HL-60 (cell line): ENCODE data around the gene EGR4.

ENCODE experiments used
- GABPA ChIP-seq: IDR thresholded peaks from 2 replicates; pipeline ENCODE4 v1.6.1; 2012; ENCODE audit warnings: low read depth
- POLR2AphosphoS5 ChIP-seq: IDR thresholded peaks from 2 replicates; pipeline ENCODE4 v1.6.1; 2012; ENCODE audit warnings: low read depth
- TF ChIP-seq, protein P1 (sequence below): IDR thresholded peaks from one replicate; pipeline ENCODE4 v1.5.1; 2011; ENCODE audit warnings: low read length, control low read depth, inconsistent platforms; ENCODE audit not compliant: insufficient read depth
- TF ChIP-seq, protein P2 (sequence below): IDR thresholded peaks from 2 replicates; pipeline ENCODE4 v1.6.1; 2012; ENCODE audit warnings: low read depth; ENCODE audit not compliant: insufficient replicate concordance

DNA sequence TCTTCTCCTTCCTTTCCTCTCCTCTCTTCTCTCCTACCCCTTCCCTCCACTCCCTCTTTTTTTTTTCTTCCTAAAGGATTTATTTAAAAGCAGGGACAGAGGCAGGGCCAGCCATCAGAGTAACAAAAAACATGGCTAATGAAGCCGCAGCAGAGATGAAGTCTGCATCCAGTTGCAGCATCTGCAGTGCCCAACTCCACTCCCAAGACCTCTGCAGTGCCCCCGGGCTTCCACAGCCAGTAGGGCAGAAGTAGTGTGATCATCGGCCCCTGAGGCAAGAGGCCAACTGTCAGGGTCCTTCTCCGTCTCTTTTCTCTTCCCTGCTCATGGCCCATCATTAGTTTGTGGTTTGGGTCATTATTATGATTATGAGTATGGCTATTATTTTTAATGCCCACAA, 4.2 kb upstream of the EGR4 start:
- TF ChIP-seq, protein P1, sequence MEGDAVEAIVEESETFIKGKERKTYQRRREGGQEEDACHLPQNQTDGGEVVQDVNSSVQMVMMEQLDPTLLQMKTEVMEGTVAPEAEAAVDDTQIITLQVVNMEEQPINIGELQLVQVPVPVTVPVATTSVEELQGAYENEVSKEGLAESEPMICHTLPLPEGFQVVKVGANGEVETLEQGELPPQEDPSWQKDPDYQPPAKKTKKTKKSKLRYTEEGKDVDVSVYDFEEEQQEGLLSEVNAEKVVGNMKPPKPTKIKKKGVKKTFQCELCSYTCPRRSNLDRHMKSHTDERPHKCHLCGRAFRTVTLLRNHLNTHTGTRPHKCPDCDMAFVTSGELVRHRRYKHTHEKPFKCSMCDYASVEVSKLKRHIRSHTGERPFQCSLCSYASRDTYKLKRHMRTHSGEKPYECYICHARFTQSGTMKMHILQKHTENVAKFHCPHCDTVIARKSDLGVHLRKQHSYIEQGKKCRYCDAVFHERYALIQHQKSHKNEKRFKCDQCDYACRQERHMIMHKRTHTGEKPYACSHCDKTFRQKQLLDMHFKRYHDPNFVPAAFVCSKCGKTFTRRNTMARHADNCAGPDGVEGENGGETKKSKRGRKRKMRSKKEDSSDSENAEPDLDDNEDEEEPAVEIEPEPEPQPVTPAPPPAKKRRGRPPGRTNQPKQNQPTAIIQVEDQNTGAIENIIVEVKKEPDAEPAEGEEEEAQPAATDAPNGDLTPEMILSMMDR: no peak
- TF ChIP-seq POLR2AphosphoS5 (no peak), GABPA (no peak)
- TF ChIP-seq, protein P2, sequence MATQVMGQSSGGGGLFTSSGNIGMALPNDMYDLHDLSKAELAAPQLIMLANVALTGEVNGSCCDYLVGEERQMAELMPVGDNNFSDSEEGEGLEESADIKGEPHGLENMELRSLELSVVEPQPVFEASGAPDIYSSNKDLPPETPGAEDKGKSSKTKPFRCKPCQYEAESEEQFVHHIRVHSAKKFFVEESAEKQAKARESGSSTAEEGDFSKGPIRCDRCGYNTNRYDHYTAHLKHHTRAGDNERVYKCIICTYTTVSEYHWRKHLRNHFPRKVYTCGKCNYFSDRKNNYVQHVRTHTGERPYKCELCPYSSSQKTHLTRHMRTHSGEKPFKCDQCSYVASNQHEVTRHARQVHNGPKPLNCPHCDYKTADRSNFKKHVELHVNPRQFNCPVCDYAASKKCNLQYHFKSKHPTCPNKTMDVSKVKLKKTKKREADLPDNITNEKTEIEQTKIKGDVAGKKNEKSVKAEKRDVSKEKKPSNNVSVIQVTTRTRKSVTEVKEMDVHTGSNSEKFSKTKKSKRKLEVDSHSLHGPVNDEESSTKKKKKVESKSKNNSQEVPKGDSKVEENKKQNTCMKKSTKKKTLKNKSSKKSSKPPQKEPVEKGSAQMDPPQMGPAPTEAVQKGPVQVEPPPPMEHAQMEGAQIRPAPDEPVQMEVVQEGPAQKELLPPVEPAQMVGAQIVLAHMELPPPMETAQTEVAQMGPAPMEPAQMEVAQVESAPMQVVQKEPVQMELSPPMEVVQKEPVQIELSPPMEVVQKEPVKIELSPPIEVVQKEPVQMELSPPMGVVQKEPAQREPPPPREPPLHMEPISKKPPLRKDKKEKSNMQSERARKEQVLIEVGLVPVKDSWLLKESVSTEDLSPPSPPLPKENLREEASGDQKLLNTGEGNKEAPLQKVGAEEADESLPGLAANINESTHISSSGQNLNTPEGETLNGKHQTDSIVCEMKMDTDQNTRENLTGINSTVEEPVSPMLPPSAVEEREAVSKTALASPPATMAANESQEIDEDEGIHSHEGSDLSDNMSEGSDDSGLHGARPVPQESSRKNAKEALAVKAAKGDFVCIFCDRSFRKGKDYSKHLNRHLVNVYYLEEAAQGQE: no peak
